GM12878 (cell line): ENCODE measurements around the gene ITSN1. TPM values are rescaled to one million over a fixed set of nuclear protein-coding genes. Genes with fewer than 3 reads are reported as not detected.

Experiments used
- ASH2L ChIP-seq: fragments of 300-600, 200-600 bp; sonication (generic); IDR thresholded peaks from 2 replicates; pipeline ENCODE4 v1.6.1; 2017; ENCODE audit warnings: low read depth, mild to moderate bottlenecking, borderline replicate concordance
- BHLHE40 ChIP-seq, 2 experiments: fragments of 450-650 bp in 1 of 2; IDR thresholded peaks; 2 replicates each; pipeline ENCODE4 v1.6.1; 2011 to 2017; ENCODE audit warnings: low read depth in 2 of 2, borderline replicate concordance in 1 of 2, improper control_type of control experiment in 1 of 2, low read length in 1 of 2, mild to moderate bottlenecking in 1 of 2
- BMI1 ChIP-seq: fragments of 450-650 bp; IDR thresholded peaks from 2 replicates; pipeline ENCODE4 v1.6.1; 2016; ENCODE audit warnings: mild to moderate bottlenecking, moderate library complexity, borderline replicate concordance
- CBFB ChIP-seq: IDR thresholded peaks from 2 replicates; pipeline ENCODE4 v1.6.1; 2016; ENCODE audit warnings: antibody characterized with exemption, low read depth
- CREB1 ChIP-seq: IDR thresholded peaks from 2 replicates; pipeline ENCODE4 v1.6.1; 2012; ENCODE audit warnings: low read depth, mild to moderate bottlenecking, inconsistent platforms
- CREM ChIP-seq: IDR thresholded peaks from 2 replicates; pipeline ENCODE4 v1.6.1; 2014; ENCODE audit warnings: antibody characterized with exemption, low read depth
- EGR1 ChIP-seq, 2 experiments: IDR thresholded peaks; 1 replicate in 1 of 2; 2 replicates in 1 of 2; pipeline ENCODE4 v1.6.1; 2011 to 2012; ENCODE audit warnings: low read depth in 2 of 2, low read length in 2 of 2, borderline replicate concordance in 1 of 2, mild to moderate bottlenecking in 1 of 2, moderate library complexity in 1 of 2
- IRF4 ChIP-seq: IDR thresholded peaks from 2 replicates; pipeline ENCODE4 v1.6.1; 2011; ENCODE audit warnings: low read depth, low read length
- JUND ChIP-seq: IDR thresholded peaks from 2 replicates; pipeline ENCODE4 v1.6.1; 2012; ENCODE audit warnings: low read depth, mild to moderate bottlenecking, low read length, improper control_type of control experiment, moderate library complexity
- KAT2A ChIP-seq: conservative IDR thresholded peaks from 2 replicates; pipeline ENCODE4 v1.6.1; 2011; ENCODE audit warnings: low read depth, low read length; ENCODE audit not compliant: control insufficient read depth
- LARP7 ChIP-seq: fragments of 450-650 bp; IDR thresholded peaks from 2 replicates; pipeline ENCODE4 v1.6.1; 2017; ENCODE audit warnings: mild to moderate bottlenecking
- MLLT1 ChIP-seq: fragments of 450-650 bp; IDR thresholded peaks from 2 replicates; pipeline ENCODE4 v1.6.1; 2016; ENCODE audit warnings: mild to moderate bottlenecking
- MYB ChIP-seq: fragments of 150-350 bp; IDR thresholded peaks from 2 replicates; pipeline ENCODE4 v1.6.1; 2014; ENCODE audit warnings: mild to moderate bottlenecking, low read depth, low read length, borderline replicate concordance
- NBN ChIP-seq: fragments of 450-650 bp; IDR thresholded peaks from 2 replicates; pipeline ENCODE4 v1.6.1; 2016
- NR2C2 ChIP-seq: IDR thresholded peaks from 2 replicates; pipeline ENCODE4 v1.6.1; 2011; ENCODE audit warnings: borderline replicate concordance, low read depth; ENCODE audit not compliant: control insufficient read depth, insufficient read length
- NR2F1 ChIP-seq: fragments of 450-650 bp; conservative IDR thresholded peaks from 2 replicates; pipeline ENCODE4 v1.6.1; 2017; ENCODE audit warnings: mild to moderate bottlenecking
- PAX5 ChIP-seq: IDR thresholded peaks from 2 replicates; pipeline ENCODE4 v1.6.1; 2011; ENCODE audit warnings: low read depth, low read length, borderline replicate concordance
- RCOR1 ChIP-seq: conservative IDR thresholded peaks from 2 replicates; pipeline ENCODE4 v1.6.1; 2012; ENCODE audit warnings: low read depth, low read length, improper control_type of control experiment
- REST ChIP-seq: IDR thresholded peaks from 2 replicates; pipeline ENCODE4 v1.6.1; 2012; ENCODE audit warnings: mild to moderate bottlenecking, low read depth, low read length
- RFX5 ChIP-seq: IDR thresholded peaks from 2 replicates; pipeline ENCODE4 v1.6.1; 2011; ENCODE audit warnings: low read depth, low read length, improper control_type of control experiment
- USF1 ChIP-seq: IDR thresholded peaks from 2 replicates; pipeline ENCODE4 v1.6.1; 2011; ENCODE audit warnings: borderline replicate concordance, low read depth, mild to moderate bottlenecking, moderate library complexity, mixed read lengths, low read length; ENCODE audit not compliant: insufficient read depth; ENCODE audit errors: extremely low read length
- polyA plus RNA-seq, 11 experiments: library from polyadenylated mRNA; depleted of rRNA in 4 of 11; unstranded in 6 of 11; stranded (reverse) in 5 of 11; fragments of >200 nt; fragmentation: Nextera tagmentation in 4 of 11; fragmentation: Illumina TruSeq in 1 of 11; extraction: Ambion mirVana in 4 of 11; extraction: Trizol in 1 of 11; gene quantifications; 1 replicate in 1 of 11; 2 replicates in 10 of 11; pipeline versions ENCODE4 v1.2.1 to v1.2.3, GENCODE V29; 2011 to 2016; ENCODE audit warnings: inconsistent platforms in 2 of 11, missing spikeins in 2 of 11, low read depth in 1 of 11
- total RNA-seq, 4 experiments: library from RNA; depleted of rRNA in 3 of 4; stranded (reverse); fragments of >200 nt in 3 of 4; fragmentation: Illumina TruSeq in 1 of 4; extraction: Trizol in 1 of 4; gene quantifications; 2 replicates each; pipeline versions ENCODE4 v1.2.1 to v1.2.3, GENCODE V29; 2013 to 2021
- TF ChIP-seq, protein P1 (sequence below), 3 experiments: IDR thresholded peaks in 2 of 3; conservative IDR thresholded peaks in 1 of 3; 2 replicates each; pipeline ENCODE4 v1.5.1; 2011; ENCODE audit warnings: low read depth in 3 of 3, low read length in 3 of 3, mild to moderate bottlenecking in 3 of 3, control low read depth in 2 of 3, moderate library complexity in 2 of 3, inconsistent platforms in 1 of 3, mixed read lengths in 1 of 3; ENCODE audit not compliant: control insufficient read depth in 2 of 3, insufficient read depth in 1 of 3; ENCODE audit errors: extremely low read depth in 1 of 3

Gene ITSN1
- total and polyA plus RNA-seq, 10 of the 15 experiments (the other 5 are each of a cell fraction or from before 2014, with no cell fraction given): 0.89 to 10.6 (median 4.8) TPM

DNA sequence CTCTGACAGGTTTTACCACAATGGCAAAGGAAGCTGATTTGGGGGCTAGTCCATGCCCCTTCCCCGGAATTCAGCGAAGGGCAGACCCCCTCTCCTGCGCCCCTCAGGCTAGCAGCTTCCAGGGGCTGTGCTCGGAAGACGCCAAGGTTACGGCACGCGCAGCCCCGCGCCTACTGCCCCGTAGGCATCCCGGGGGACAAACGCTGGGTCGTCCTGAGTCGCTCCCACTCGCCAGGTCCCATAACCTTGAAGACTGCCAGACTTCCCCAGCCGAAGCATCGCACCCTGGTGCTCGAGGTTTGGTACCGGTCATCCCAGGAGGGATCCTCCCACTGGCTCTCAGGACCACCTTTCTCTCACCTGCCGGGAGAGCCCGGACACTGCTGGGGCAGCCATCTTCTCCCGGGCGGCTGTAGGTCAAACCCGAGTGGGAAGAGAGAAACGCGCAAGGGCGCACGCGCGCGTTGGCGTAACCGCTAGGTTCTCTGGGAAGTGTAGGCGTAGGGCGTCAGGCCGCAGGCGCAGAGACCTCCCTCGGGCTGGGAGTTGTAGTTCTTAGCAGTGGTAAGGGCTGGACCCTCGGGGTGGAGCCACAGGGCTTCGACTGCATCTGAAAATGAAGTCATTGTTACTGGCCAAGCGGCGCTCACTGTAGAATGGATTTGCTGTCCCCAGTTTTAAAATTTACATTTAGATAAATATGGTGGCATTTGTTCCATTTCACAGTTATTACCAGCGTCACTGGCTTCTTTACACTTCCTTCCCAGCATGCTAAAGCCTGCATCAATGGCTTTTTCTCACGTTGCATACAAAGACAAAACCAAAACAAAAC, 273.3 kb downstream of the ITSN1 start, which contains the start of gene ATP5PO (continued):
- no peak for TF ChIP-seq KAT2A
- no peak for TF ChIP-seq NBN
- TF ChIP-seq, protein P1, sequence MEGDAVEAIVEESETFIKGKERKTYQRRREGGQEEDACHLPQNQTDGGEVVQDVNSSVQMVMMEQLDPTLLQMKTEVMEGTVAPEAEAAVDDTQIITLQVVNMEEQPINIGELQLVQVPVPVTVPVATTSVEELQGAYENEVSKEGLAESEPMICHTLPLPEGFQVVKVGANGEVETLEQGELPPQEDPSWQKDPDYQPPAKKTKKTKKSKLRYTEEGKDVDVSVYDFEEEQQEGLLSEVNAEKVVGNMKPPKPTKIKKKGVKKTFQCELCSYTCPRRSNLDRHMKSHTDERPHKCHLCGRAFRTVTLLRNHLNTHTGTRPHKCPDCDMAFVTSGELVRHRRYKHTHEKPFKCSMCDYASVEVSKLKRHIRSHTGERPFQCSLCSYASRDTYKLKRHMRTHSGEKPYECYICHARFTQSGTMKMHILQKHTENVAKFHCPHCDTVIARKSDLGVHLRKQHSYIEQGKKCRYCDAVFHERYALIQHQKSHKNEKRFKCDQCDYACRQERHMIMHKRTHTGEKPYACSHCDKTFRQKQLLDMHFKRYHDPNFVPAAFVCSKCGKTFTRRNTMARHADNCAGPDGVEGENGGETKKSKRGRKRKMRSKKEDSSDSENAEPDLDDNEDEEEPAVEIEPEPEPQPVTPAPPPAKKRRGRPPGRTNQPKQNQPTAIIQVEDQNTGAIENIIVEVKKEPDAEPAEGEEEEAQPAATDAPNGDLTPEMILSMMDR (IDR thresholded peaks at IDR 0.05 in 2 of 3, conservative IDR thresholded peaks at IDR 0.05 in 1 of 3; ENCODE audit: control insufficient read depth in 2 of 3, extremely low read depth in 1 of 3, insufficient read depth in 1 of 3, low read depth in 3 of 3, low read length in 3 of 3): no peak
- TF ChIP-seq IRF4: peak; percentile 60
- TF ChIP-seq CREB1: peak; percentile 72
- TF ChIP-seq EGR1 (IDR thresholded peaks at IDR 0.05; ENCODE audit: borderline replicate concordance in 1 of 2, low read depth in 2 of 2, low read length in 2 of 2): peak in 1 of 2 experiments; percentile 94; a peak in 2 of 3 replicates
- TF ChIP-seq USF1: no peak
- TF ChIP-seq REST: no peak
- TF ChIP-seq BMI1: no peak
- TF ChIP-seq CBFB: no peak
- TF ChIP-seq LARP7: peak; percentile 73
- 0 out of 2 replicates have a peak, but pooled peaks have one; percentile 45 for TF ChIP-seq RCOR1
- no peak for TF ChIP-seq JUND
- TF ChIP-seq PAX5: no peak; the same call in 1 of the 2 replicates
- peak; percentile 18; the same call in 1 of the 2 replicates for TF ChIP-seq RFX5
- peak; percentile 58 for TF ChIP-seq NR2F1
- 0 out of 2 replicates have a peak, but pooled peaks have one; percentile 38 for TF ChIP-seq MLLT1
- TF ChIP-seq NR2C2: no peak
- TF ChIP-seq MYB: 0 out of 2 replicates have a peak, but pooled peaks have one; percentile 46
- TF ChIP-seq ASH2L: no peak
- peak in 1 of 2 experiments; percentile 54; a peak in 1 of 4 replicates for TF ChIP-seq BHLHE40 (IDR thresholded peaks at IDR 0.05; ENCODE audit: borderline replicate concordance in 1 of 2, low read depth in 2 of 2, low read length in 1 of 2)
- TF ChIP-seq CREM: peak; percentile 78
